ENCODE measurements around the gene GPR50.

DNA sequence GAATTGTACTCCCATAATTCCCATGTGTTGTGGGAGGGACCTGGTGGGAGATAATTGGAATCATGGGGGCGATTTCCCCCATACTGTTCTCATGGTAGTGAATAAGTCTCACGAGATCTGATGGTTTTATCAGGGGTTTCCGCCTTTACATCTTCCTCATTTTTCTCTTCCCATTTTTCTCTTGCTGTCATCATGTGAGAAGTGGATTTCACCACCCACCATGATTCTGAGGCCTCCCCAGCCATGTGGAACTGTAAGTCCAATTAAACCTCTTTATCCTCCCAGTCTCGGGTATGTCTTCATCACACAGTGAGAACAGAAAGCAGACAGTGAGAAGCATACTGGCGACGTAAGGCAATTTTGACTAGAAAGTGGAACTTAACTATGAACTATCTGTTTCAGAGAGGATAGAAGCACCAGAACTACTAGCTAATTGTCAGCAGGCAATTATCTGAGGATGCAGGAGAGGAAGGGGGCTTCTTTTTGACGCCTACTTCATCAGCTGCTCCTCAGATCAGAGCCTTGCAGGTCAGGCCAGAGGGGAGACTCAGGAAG is 8.5 kb upstream of the GPR50 start:
- TF ChIP-seq, protein P1, sequence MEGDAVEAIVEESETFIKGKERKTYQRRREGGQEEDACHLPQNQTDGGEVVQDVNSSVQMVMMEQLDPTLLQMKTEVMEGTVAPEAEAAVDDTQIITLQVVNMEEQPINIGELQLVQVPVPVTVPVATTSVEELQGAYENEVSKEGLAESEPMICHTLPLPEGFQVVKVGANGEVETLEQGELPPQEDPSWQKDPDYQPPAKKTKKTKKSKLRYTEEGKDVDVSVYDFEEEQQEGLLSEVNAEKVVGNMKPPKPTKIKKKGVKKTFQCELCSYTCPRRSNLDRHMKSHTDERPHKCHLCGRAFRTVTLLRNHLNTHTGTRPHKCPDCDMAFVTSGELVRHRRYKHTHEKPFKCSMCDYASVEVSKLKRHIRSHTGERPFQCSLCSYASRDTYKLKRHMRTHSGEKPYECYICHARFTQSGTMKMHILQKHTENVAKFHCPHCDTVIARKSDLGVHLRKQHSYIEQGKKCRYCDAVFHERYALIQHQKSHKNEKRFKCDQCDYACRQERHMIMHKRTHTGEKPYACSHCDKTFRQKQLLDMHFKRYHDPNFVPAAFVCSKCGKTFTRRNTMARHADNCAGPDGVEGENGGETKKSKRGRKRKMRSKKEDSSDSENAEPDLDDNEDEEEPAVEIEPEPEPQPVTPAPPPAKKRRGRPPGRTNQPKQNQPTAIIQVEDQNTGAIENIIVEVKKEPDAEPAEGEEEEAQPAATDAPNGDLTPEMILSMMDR (conservative IDR thresholded peaks at IDR 0.05; ENCODE audit: low read depth, low read length), result no peak
- TF ChIP-seq POLR2A (IDR thresholded peaks at IDR 0.05; ENCODE audit: low read depth, low read length) (no peak), CEBPB (IDR thresholded peaks at IDR 0.05; ENCODE audit: low read depth, low read length) (no peak), MAFK (IDR thresholded peaks at IDR 0.05; ENCODE audit: low read depth, low read length) (no peak)

Measured in IMR-90 (cell line).